RPMI7951 (cell line): ENCODE results near the gene MAP3K7. TPM values are rescaled to one million over a fixed set of nuclear protein-coding genes. Genes with fewer than 3 reads are reported as not detected.
"Not testable (repeated sequence)": the region's sequence is repeated elsewhere in the genome, so short reads cannot be mapped to it uniquely, and the experiment has no call there.

Experiments
- DNase-seq: peaks from one replicate; pipeline ENCODE4 v3.0.0-alpha.2; 2012; ENCODE audit warnings: low read depth
- total RNA-seq: library from RNA; depleted of rRNA; stranded (reverse); fragments of >200 nt; shearing (Covaris generic); gene quantifications from 2 replicates; pipeline ENCODE4 v1.2.3, GENCODE V29; 2014

The MAP3K7 gene
- total RNA-seq, 1 experiment from 2014 or later: 38.8 TPM

DNA sequence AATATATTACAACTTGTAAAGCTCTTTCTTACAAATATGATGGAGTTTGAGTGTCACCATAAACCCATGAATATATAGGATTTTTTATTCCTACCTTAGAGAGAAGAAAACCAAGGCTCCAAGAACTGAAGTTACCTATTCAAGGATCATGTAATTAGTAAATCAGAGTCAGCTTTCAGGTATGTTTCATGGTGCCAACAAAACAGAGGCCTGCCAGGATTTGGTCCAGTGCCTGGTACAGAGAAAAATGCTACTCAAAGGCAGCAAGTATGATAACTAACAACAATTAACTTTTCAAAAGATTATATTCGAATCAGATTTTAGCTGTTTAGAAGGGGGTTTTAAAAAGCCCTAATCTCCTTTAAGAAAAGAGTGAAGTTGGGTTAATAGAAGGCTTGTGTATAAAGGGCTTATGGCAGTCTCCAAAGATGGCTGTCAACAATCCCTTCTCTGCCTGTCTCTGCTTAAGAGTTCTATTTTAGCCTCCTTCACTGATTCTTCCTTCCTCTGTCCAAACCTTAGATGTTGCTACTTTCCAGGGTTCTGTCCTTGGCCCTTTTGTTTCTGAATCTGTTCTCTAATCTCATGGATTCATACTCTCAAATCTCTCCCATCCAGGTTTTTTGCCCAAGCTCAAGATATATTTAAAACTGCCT is 7.8 kb downstream of the MAP3K7 start:
- no peak for DNase-seq

DNA sequence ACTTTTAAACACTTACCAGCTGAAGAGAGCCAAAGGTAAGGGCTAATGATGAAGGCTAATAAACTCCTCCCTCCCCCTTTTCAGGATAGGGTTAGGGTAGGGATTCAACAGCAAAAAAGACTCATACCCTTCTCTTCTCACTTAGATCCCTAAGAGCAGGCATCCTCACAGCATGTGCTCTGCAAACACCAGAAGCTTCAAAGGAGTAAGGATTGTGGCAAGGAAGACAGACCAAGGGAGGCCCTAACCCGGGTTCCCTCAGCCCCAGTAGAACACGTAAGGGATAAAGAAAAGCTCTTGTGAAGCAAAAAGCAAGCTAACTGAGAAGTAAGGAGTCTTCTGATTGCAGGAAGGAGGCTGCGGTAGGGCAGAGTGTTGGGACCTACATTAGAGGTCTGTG is 11.6 kb downstream of the MAP3K7 start:
- no peak for DNase-seq

DNA sequence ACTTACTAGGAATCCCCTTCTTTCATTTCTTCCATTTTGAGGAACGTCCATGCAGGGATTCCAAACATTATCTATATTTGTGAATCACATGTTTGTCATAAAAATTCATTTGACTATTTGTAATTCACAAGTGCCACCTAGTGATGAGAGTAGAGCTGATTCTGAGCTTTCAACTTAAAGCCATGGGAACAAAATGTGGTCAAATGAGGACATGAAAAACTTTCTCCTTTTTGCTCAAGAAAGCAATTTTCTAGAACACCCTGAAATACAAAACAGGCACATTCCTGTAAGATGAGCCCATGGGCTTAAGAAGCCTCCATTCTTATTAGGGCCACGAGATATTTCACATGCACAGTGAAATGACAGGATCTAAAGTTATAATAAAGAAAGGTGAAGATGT is 12.3 kb downstream of the MAP3K7 start:
- no peak for DNase-seq

DNA sequence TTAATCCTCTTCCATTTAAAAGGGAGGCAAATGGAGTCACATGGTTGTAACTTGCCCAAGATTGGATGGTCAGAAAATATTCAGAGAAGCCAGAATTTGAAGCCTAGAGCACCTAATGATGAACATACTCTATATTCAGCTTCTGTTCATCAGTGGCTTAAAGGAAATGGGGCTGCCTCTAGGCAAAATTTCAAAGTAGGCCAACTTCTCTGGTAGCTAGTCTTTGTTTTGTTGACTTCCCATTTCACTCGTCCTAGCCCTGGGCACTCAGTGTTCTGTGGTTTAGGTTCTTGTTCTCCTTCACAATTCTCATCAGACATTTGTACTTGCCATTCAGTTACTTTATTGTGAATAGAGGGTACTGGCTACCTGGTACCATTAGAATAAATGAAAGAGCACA is 13.2 kb downstream of the MAP3K7 start:
- no peak for DNase-seq

DNA sequence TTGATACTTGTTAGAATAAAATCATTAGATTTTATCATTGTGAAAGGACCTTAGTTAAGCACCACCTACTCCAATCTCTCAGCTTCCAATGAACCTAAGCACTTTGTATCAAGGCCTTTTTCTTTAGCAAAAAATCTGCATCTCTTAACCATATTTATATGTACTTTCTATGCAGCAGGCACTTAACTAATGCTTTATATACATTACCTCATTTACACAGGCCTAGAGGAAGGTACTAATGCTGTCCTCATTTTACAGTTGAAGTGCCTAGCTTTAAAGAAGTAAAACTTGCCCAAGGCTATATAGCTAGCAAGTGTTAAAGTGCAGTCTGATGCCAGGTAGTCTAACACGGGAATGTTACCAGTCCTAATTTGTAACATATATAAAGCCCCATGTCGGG is 14.0 kb downstream of the MAP3K7 start:
- no peak for DNase-seq

DNA sequence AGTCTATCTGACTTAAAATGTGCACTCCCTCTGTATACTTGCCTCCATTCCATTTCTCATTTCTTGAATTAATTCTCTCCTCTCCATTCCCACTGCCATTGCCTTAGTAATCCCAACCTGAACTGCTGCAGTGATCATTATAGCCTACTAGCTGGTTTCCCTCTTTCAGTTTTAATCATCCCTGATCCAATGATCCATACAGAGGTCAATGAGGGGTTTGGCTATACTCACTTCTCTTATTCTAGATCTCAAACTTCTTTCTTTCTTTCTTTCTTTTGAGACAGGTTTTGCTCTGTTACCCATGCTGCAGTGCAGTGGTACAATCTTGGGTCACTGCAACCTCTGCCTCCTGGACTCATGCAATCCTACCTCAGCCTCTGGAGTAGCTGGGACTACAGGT is 17.6 kb downstream of the MAP3K7 start:
- DNase-seq: no peak

DNA sequence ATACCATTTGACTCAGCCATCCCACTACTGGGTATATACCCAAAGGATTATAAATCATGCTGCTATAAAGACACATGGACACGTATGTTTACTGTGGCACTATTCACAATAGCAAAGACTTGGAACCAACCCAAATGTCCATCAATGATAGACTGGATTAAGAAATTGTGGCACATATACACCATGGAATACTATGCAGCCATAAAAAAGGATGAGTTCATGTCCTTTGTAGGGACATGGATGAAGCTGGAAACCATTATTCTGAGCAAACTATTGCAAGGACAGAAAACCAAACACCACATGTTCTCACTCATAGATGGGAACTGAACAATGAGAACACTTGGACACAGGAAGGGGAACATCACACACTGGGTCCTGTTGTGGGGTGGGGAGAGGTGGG is 19.2 kb downstream of the MAP3K7 start:
- DNase-seq: not testable (repeated sequence)

DNA sequence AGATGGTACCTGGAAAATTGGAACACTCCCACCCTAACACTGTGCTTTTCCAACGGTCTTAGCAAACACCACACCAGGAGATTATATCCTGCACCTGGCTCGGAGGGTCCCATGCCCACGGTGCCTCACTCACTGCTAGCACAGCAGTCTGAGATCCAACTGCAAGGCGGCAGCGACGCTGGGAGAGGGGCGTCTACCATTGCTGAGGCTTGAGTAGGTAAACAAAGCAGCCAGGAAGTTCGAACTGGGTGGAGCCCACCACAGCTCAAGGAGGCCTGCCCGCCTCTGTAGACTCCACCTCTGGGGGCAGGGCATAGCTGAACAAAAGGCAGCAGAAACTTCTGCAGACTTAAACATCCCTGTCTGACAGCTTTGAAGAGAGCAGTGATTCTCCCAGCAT is 24.5 kb downstream of the MAP3K7 start:
- DNase-seq: not testable (repeated sequence)

DNA sequence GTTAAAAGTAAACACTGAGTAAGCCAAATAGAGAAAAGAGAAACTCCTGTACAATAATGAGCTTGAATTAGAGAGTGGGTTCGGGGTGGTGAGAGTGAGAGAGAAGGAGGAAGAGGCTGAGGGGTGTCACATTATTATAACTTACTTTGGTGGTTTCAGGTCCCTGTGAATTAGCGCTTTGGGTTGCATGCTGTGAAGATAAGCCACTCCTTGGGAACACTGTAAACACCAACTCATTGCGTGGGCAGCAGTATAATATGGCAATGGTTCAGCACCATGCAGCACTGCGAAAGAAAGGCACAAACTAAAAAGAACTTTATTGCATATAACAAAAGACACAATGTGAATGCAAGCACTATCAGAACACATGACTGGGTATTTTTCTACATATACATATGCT is 26.9 kb downstream of the MAP3K7 start:
- DNase-seq: no peak

DNA sequence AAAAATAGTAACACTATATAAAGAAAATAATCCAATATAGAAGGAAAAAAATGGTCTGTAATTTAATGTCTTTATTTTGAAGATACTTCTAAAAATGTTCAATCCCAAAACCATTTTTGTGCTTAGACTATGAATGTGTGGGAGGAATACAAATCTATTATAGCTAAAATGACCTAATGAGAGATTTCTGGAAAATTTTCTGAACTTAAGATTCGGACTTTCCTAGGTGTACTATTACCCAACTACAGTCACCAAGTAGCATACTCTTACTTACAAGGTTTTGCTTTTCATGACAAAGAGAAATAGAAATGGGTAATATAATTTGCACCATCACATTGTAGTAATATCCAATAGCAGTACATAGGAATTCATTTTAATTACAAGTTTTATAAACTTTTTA is 29.9 kb downstream of the MAP3K7 start:
- DNase-seq: no peak

DNA sequence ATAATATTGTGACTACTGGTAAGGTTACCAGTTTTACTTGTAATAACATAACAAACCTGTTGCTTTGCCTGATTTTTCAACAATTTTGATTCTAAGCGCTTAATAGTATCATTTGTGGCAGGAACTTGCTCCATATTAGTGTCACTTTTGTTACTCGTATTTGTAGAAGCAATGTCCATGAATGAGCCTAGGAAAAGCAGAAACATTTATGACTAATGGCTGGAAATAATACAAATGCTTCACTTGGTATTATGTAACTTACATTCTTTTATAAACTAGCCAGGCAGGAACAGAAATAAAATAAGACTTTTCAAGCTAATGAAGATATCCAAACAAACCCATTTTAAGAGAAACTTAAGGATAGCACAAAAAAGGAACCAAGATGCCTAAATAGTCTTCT is 38.9 kb downstream of the MAP3K7 start:
- DNase-seq: no peak

DNA sequence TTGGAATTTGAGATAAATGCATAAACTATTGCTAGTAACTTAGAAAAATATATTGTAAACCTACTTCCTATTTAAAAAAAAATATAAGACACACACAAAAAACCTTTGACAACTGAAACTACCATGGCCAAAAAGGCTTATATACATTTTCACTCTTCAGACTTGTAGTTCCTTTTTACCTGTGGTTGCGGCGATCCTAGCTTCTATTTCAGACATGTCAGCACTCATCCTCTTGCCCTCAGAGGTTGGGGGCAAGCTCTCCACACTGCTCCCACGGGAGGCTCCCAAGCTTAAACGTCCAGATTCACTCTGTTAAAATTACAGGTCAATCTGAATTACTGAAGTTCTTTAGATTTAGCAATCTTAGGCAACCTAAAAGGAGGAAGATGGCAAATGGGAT is 39.8 kb downstream of the MAP3K7 start:
- DNase-seq: no peak

DNA sequence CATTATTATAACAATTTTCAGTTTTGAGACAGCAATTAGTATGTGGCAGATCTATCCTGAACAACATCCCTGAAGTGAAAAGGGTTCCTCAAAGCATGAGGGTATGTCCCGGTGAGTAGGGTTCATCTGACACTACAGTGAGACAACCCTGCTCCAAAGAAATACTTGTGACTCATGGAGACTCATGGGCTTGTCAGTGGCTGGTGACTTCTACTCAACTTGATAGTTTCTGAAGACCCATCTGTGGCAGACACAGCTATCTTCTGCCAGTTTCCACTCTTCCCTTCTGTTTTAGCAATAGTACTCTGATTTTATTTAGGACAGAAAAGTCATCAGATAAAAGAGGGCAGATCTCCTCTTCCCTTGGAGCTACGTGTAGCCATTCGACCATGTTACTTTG is 41.4 kb downstream of the MAP3K7 start:
- DNase-seq: no peak

DNA sequence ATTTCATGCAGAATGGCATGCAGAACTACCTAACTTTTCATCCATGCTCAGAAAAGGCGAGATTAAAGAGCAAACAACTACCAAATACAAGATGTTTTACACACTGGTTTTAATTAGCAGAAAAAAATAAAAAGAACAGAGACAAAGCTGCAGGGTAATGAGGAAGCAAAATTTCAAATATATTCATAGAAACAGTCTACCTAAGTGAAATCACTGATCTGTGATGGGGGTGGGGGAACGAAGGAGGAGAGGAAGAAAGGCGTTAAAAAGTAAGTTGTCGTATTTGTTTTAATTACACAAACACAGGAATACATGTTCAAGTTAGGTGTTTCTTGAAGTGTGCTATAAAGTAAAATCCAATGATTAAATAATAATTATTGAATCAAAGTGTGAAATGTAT is 42.1 kb downstream of the MAP3K7 start:
- DNase-seq: no peak

DNA sequence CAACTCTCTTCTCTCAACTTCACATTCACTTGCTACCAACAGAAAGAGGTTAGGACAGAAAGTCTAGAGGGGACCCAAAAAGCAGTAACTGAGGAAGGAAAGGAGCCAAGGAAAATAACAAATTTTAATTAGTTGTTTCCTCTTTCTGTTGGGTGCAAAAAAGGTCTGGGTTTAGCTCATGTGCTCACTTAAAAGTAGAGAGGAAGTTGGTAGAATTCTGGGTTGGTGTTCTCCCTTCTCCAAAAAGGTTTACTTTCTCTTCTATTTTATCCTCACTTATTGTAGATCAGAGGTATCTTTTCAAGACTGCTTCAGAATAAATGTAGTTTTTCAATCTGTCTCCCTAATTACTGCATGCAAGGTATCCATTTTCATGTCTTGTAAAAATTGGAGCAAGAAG is 42.8 kb downstream of the MAP3K7 start:
- no peak for DNase-seq

DNA sequence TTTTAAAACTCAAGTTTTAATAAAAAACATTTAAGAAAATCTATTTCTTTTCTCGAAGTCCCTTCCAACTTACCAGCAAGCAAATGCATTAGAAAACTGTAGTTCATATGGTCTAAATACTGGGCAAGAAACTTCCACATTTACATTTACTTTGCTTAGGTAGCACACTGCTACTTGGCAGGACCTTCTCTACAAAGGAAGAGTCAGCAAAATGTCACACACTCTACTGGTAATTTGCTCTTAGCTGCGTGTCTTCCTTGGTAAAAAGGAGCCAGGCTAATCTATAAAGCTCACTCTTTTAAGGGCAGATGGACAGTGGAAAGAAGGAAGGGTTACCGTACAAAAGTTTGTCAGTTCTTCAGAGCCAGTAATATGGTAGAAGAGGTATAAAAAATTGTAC is 45.7 kb downstream of the MAP3K7 start:
- DNase-seq: no peak

DNA sequence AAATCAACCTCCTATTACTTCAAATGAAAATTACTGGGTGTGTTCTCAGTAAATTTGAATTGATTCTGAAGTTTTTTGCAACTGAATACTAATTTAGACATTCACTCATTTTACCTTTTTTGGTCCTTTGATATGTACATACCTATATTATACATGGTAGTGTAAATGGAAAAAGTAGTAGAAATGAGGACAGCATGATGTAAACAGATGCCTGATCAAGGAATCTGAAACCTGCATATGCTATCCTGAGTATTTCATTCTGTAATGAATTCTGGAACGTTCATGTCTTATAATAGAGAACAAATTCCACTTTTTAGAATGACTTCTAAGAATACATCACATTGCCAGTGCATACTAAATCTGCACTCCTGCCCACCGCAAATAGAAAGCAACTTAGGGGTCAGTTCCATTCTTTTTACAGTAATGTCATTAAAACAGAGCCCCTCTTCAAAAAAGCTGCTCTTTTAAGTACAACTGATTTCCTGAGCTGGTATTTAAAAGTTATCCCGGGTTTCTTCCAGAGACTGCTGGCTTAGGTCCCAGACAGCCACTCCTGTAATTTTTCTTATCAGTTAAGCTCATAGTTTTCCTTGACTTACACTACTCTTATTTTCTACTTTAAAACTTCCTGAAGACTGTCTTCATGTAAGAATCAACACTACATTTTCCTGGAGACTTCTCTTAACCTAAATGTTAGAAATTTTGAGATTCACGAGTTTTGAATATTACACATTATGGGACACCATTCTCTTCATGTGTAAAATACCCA is 48.4 kb downstream of the MAP3K7 start:
- DNase-seq: no peak

DNA sequence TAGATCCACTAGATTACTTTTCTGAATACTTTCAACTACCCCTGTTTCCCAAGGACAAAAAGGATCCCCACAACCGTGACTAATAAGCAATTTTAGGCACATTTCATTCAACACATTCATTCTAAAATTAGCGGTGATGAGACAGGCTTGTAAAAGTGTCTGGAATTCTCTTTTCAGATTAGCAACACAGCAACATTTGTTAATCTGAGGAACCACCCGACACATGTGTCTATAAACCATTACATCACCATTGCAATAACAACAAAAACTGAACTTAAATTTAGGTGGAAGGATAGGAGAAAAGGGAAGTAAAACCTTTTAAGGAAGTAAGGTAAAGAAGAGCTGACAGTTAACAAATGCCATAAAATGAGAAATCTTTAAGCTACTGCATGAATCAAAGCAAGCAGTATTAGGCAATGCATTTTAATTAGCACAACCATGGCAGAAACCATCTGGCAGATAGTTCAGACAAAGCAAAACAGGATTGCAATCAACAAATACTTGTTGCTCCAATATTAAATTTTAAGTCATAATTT is 49.1 kb downstream of the MAP3K7 start:
- peak; percentile 13 for DNase-seq

DNA sequence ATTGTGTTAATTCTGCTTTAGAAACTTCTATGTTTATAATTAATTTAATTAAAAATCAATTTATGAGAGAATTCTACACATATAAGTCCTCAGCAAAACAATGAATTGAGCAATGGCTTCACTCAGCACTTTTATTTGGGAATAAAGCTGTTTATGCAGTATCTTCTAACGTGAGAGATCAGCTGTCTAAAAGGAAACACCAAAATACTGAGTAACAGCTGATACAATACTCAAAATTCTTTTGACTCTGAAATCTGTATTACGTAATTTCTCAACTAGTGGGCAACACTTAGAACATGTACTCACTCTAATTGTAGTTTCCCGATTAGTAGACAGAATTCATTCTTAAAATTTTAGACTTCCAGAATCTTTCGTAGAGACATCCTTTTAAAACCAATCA is 49.8 kb downstream of the MAP3K7 start:
- no peak for DNase-seq

DNA sequence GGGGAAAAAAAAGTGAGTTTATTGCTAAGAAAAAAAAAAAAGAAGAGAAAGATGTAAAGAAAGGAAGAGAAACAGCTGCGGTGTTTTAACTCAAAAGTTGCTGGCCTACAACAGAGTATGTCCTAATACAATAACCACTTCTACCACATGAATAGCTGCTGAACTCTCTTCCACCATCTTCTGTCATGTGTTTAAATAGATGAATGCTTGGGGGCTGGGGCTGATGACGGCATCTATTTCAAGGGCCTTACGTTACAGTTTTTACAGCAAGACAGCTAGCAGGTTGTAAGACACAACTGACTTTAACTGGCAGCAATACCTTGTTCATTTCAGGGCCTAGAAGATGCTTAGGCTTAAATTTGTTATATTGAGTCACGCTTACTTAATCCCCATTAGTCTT is 50.4 kb downstream of the MAP3K7 start:
- DNase-seq: no peak

DNA sequence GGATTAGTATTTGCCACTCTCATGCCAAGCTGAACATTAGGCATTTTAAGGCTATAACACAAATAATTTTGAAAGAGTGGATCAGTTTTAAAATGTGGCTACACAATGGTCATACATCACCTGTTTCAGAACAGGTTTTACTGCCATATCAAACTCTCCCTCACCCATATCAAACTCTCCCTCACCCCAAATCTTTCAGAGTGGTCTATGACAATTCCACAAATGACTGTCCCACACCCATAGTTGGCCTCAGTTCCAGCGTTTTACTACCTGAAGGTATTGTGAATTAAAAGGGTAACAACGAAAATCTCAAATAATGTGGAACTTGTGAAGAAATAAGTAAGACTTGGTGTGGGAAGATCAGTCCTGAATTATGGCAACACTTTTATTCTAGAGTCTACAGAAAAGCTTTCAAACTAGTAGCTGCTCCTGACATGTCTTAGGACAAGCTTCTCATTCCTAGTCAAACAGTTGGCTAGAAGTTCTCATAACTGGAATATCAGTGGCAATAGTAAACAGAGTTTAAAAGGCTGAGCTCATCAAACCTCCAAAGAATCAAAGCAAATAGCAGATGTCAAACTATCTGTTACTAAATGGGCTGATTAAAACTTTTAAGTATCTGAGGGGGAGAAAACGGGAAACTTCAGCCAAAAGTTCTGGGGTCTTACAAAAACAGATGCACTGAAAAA is 52.4 kb downstream of the MAP3K7 start:
- DNase-seq: no peak

DNA sequence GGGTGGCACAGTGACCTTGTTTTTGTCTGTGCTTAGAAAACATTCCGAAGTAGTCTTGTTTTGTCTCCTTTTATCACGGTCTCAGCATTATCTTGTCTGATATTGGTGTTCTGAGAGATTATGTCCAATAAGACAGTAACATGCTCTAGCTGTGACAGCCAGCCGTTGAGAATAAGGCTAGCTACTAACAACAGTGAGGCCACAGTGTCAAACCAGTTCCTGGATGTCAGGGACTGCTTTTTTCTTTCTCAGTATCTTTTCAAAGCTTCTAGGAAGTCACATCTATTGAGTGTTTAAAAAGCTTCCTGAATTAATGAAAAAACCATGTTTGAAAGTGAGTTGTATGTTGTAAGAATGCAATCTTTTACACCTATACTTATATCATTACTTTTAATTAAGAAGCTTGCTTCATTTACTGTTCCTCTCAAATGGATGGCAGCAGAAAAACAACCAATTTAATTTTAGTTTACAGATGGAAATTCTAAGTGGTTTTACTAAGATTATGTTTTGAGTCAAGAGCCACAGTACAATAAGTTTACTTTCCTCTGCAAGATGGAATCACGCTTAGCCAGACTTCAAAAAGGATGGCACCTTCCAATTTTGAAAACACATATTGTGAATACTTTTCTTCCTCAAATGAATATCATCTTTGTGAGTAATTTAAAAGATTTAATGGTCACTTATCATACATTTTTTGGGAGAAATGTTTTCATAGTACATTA is 53.1 kb downstream of the MAP3K7 start:
- no peak for DNase-seq
